PC-3 (cell line): ENCODE measurements around the gene TRPV6. TPM values are rescaled to one million over a fixed set of nuclear protein-coding genes. Genes with fewer than 3 reads are reported as not detected.

ENCODE experiments used
- ATAC-seq: fragments of 200-7000 bp; cut with Tn5 transposase; 2 replicates; pipeline ENCODE4 v1.9.1; 2020; ENCODE audit warnings: mild to moderate bottlenecking, moderate library complexity
- BruUV-seq: library from RNA; stranded (reverse); fragments of 400-500 nt; replicated peaks from 2 replicates; lab custom pipeline; 2021; lab: Mats Ljungman, UMichigan
- CTCF ChIA-PET: fragments of 300-600 bp; sonication (Branson Sonifier 250); formaldehyde crosslinking; loops from one replicate; lab custom pipeline; 2022; ENCODE audit warnings: antibody characterized with exemption; lab: Charles Lee
- POLR2A ChIA-PET: fragments of 300-600 bp; sonication (Branson Sonifier 250); formaldehyde crosslinking; loops from one replicate; lab custom pipeline; 2022; ENCODE audit warnings: antibody characterized with exemption; ENCODE audit not compliant: unreplicated experiment; lab: Charles Lee
- DNase-seq: peaks from one replicate; pipeline ENCODE4 v3.0.0-alpha.2; 2015
- H2AFZ ChIP-seq: fragments of 300-600 bp; sonication (generic); 2 replicates; pipeline ENCODE4 v1.6.0; 2016; ENCODE audit warnings: antibody characterized with exemption, low read length
- H3F3A ChIP-seq: fragments of 300-600 bp; sonication (generic); one replicate; pipeline ENCODE4 v1.6.0; 2017; ENCODE audit warnings: antibody characterized with exemption, low read length, control low read depth, mild to moderate bottlenecking; ENCODE audit not compliant: unreplicated experiment
- H3K27ac ChIP-seq: fragments of 300-600 bp; sonication (generic); 2 replicates; pipeline ENCODE4 v1.5.1; 2016; ENCODE audit warnings: mild to moderate bottlenecking, low read length
- H3K27me3 ChIP-seq: fragments of 300-600 bp; sonication (generic); 2 replicates; pipeline ENCODE4 v1.6.1; 2016; ENCODE audit warnings: low read length, mixed read lengths
- H3K36me3 ChIP-seq: fragments of 300-600 bp; sonication (generic); 2 replicates; pipeline ENCODE4 v1.6.1; 2016; ENCODE audit warnings: low read depth, mixed run types, low read length, mixed read lengths
- H3K4me1 ChIP-seq: fragments of 300-600 bp; sonication (generic); 2 replicates; pipeline ENCODE4 v1.5.1; 2016; ENCODE audit warnings: low read length; ENCODE audit not compliant: insufficient read depth
- H3K4me2 ChIP-seq: fragments of 300-600 bp; sonication (generic); 2 replicates; pipeline ENCODE4 v1.6.0; 2016; ENCODE audit warnings: low read length
- H3K4me3 ChIP-seq: fragments of 300-600 bp; sonication (generic); 2 replicates; pipeline ENCODE4 v1.5.1; 2016; ENCODE audit warnings: mild to moderate bottlenecking, low read length, mixed read lengths
- H3K79me2 ChIP-seq: fragments of 300-600 bp; sonication (generic); 2 replicates; pipeline ENCODE4 v1.6.1; 2017; ENCODE audit warnings: low read length, mixed read lengths
- H3K9ac ChIP-seq: fragments of 300-600 bp; sonication (generic); 2 replicates; pipeline ENCODE4 v1.6.0; 2016; ENCODE audit warnings: mild to moderate bottlenecking, low read length
- H3K9me2 ChIP-seq: fragments of 300-600 bp; sonication (generic); replicated peaks from 2 replicates; pipeline ENCODE4 v1.6.1; 2016; ENCODE audit warnings: mixed run types, low read length, mixed read lengths
- H3K9me3 ChIP-seq: fragments of 300-600 bp; sonication (generic); 2 replicates; pipeline ENCODE4 v1.6.1; 2016; ENCODE audit warnings: low read length, mixed read lengths
- H4K20me1 ChIP-seq: fragments of 300-600 bp; sonication (generic); 2 replicates; pipeline ENCODE4 v1.6.1; 2016; ENCODE audit warnings: low read length, mixed read lengths
- EZH2 ChIP-seq: fragments of 300-600 bp; sonication (generic); IDR thresholded peaks from one replicate; pipeline ENCODE4 v1.6.1; 2017; ENCODE audit warnings: antibody characterized with exemption, mild to moderate bottlenecking, low read length; ENCODE audit not compliant: unreplicated experiment
- EZH2phosphoT487 ChIP-seq: fragments of 300-600 bp; sonication (generic); IDR thresholded peaks from 2 replicates; pipeline ENCODE4 v1.6.1; 2018; ENCODE audit warnings: mild to moderate bottlenecking, antibody characterized with exemption, low read length, borderline replicate concordance
- intact Hi-C: fragments of 100-400 bp; cut with micrococcal nuclease; formaldehyde crosslinking; loops from 2 replicates; pipeline ENCODE4 v1.9.0; 2023
- total RNA-seq: library from RNA; depleted of rRNA; stranded (reverse); fragments of >200 nt; gene quantifications from 2 replicates; pipeline ENCODE4 v1.2.3, GENCODE V29; 2014
- TF ChIP-seq, protein P1 (sequence below): fragments of 300-600 bp; sonication (generic); conservative IDR thresholded peaks from 2 replicates; pipeline ENCODE4 v1.5.1; 2017; ENCODE audit warnings: antibody characterized with exemption, low read depth, mild to moderate bottlenecking, low read length

Gene TRPV6
- total RNA-seq, 1 experiment from 2014 or later: 1.4 TPM

GRCh38 chr7:142866361-142867096, 19.0 kb downstream of the TRPV6 start:
- H3K4me1 ChIP-seq: no peaks in the 10 kb centered on the region
- no peaks in the 10 kb centered on the region for H3K27me3 ChIP-seq
- CTCF ChIA-PET: interaction anchor here (0.6 to 1.3 kb wide), 2 partner anchors 103 to 331 kb away, joined by 4 to 5 read pairs; no protein-coding TSS in a partner anchor
- H3K4me2 ChIP-seq: no peak overlapping the region
- POLR2A ChIA-PET: no interaction called here
- H3K36me3 ChIP-seq: peaks cover 2% of the 10 kb centered on the region
- no peaks in the 10 kb centered on the region for H3K9me3 ChIP-seq
- TF ChIP-seq EZH2phosphoT487 (no peak), EZH2 (no peak)
- TF ChIP-seq, protein P1, sequence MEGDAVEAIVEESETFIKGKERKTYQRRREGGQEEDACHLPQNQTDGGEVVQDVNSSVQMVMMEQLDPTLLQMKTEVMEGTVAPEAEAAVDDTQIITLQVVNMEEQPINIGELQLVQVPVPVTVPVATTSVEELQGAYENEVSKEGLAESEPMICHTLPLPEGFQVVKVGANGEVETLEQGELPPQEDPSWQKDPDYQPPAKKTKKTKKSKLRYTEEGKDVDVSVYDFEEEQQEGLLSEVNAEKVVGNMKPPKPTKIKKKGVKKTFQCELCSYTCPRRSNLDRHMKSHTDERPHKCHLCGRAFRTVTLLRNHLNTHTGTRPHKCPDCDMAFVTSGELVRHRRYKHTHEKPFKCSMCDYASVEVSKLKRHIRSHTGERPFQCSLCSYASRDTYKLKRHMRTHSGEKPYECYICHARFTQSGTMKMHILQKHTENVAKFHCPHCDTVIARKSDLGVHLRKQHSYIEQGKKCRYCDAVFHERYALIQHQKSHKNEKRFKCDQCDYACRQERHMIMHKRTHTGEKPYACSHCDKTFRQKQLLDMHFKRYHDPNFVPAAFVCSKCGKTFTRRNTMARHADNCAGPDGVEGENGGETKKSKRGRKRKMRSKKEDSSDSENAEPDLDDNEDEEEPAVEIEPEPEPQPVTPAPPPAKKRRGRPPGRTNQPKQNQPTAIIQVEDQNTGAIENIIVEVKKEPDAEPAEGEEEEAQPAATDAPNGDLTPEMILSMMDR: peak; percentile 81
- intact Hi-C loops: loop anchor here (1.0 to 5.0 kb wide), 2 partner anchors 12 to 54 kb away; no protein-coding TSS in a partner anchor
- H4K20me1 ChIP-seq: no peaks in the 10 kb centered on the region
- H2AFZ ChIP-seq: no peak overlapping the region
- H3F3A ChIP-seq: no peaks in the 10 kb centered on the region
- no TSS peak for BruUV-seq
- peak; percentile 73 for DNase-seq
- no peaks in the 10 kb centered on the region for H3K9me2 ChIP-seq
- H3K79me2 ChIP-seq: no peaks in the 10 kb centered on the region
- H3K27ac ChIP-seq: no peak overlapping the region
- ATAC-seq: peak; percentile 92
- no peak overlapping the region for H3K9ac ChIP-seq
- H3K4me3 ChIP-seq: no peak overlapping the region

DNA sequence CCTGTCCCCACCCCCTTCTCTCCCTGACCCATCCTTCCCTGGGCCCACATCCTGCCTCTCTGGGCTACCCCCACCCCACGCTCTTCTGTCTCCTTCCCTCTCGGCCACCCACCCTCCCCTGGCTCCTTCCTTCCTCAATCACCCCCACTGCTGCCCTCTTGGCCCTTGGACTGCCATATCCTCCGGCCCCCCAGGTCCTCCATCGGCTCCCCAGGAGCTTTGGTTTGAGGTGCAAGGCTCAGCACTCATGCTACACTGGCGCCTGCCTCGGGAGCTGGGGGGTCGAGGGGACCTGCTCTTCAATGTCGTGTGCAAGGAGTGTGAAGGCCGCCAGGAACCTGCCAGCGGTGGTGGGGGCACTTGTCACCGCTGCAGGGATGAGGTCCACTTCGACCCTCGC, 19.8 kb downstream of the TRPV6 start:
- Histone ChIP-seq H3K4me1 (no peaks in the 10 kb centered on the region), H3K27me3 (no peaks in the 10 kb centered on the region), H3K79me2 (no peaks in the 10 kb centered on the region), H3K9me2 (no peaks in the 10 kb centered on the region), H2AFZ (no peak overlapping the region), H3K36me3 (peaks cover 4% of the 10 kb centered on the region), H3K9ac (no peak overlapping the region), H3K9me3 (no peaks in the 10 kb centered on the region), H4K20me1 (no peaks in the 10 kb centered on the region), H3K4me3 (no peak overlapping the region), H3F3A (no peaks in the 10 kb centered on the region), H3K4me2 (no peak overlapping the region), H3K27ac (no peak overlapping the region)
- intact Hi-C loops: loop anchor here (1.0 to 5.0 kb wide), 2 partner anchors 11 to 53 kb away; no protein-coding TSS in a partner anchor
- TF ChIP-seq EZH2 (no peak), EZH2phosphoT487 (no peak)
- TF ChIP-seq, protein P1: no peak
- CTCF ChIA-PET: interaction anchor here (1.3 kb wide), 1 partner anchor 331 kb away, joined by 4 read pairs; no protein-coding TSS in a partner anchor
- DNase-seq (no peak), ATAC-seq (no peak)
- POLR2A ChIA-PET: interaction anchor here (0.5 kb wide), 1 partner anchor 11 kb away, joined by 22 read pairs; no protein-coding TSS in a partner anchor
- no TSS peak for BruUV-seq
